Measurements from ENCODE around the gene NELFB. TPM values are rescaled to one million over a fixed set of nuclear protein-coding genes. Genes with fewer than 3 reads are reported as not detected.
A peak's percentile ranks its signal among the peaks of the same experiment; 100 is the strongest.

NELFB gene
- total and polyA plus RNA-seq, 9 of the 15 experiments (the other 6 are each of a cell fraction or from before 2014, with no cell fraction given), result 0.24 to 84.0 (median 29.7) TPM

DNA sequence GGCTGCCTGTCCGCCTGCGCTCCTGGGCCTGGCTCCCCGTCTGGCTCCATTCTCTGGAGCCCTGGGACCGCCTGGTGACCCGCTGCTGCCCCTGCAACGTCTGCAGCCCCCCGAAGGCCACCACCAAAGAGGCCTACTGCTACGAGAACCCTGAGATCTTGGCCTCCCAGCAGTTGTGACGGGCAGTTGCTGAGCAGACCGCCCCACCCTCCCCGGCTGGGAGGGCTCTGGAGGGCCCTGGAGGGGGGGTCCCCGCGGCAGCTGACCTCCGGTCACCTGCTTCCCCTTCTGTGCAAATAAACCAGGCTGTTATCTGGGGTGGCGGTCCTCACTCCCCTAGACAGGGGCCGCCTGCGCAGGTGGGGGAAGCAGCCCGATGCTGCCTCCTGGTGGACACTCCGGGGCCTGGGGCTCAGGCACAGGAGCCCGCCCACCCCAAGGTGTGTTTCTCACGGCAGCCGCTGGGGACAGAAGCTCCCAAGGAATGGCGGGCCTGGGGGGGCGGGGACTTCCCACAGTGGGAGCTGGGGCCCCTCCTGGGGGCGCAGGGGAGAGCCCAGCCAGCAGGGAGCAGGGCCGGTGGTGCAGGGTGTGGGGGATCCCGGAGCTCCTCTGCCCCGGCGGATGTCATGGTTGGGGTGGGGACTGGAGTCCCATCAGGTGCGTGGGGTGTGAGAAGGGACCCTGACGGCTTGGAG is 18.7 kb upstream of the NELFB start (continued):
- TF ChIP-seq, protein P1, sequence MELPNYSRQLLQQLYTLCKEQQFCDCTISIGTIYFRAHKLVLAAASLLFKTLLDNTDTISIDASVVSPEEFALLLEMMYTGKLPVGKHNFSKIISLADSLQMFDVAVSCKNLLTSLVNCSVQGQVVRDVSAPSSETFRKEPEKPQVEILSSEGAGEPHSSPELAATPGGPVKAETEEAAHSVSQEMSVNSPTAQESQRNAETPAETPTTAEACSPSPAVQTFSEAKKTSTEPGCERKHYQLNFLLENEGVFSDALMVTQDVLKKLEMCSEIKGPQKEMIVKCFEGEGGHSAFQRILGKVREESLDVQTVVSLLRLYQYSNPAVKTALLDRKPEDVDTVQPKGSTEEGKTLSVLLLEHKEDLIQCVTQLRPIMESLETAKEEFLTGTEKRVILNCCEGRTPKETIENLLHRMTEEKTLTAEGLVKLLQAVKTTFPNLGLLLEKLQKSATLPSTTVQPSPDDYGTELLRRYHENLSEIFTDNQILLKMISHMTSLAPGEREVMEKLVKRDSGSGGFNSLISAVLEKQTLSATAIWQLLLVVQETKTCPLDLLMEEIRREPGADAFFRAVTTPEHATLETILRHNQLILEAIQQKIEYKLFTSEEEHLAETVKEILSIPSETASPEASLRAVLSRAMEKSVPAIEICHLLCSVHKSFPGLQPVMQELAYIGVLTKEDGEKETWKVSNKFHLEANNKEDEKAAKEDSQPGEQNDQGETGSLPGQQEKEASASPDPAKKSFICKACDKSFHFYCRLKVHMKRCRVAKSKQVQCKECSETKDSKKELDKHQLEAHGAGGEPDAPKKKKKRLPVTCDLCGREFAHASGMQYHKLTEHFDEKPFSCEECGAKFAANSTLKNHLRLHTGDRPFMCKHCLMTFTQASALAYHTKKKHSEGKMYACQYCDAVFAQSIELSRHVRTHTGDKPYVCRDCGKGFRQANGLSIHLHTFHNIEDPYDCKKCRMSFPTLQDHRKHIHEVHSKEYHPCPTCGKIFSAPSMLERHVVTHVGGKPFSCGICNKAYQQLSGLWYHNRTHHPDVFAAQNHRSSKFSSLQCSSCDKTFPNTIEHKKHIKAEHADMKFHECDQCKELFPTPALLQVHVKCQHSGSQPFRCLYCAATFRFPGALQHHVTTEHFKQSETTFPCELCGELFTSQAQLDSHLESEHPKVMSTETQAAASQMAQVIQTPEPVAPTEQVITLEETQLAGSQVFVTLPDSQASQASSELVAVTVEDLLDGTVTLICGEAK (IDR thresholded peaks at IDR 0.05), result no peak
- TF ChIP-seq, protein P1 (CRISPR knock-in tag; IDR thresholded peaks at IDR 0.05), result no peak
- TF ChIP-seq ZEB2 (IDR thresholded peaks at IDR 0.05) (peak; percentile 45; the same call in 1 of the 2 replicates), ZNF584 (CRISPR knock-in tag; IDR thresholded peaks at IDR 0.05; ENCODE audit: low read depth) (no peak), ZBTB1 (CRISPR knock-in tag; IDR thresholded peaks at IDR 0.05; ENCODE audit: borderline replicate concordance, low read depth) (no peak), RCOR1 (IDR thresholded peaks at IDR 0.05; ENCODE audit: borderline replicate concordance in 1 of 2, low read depth in 2 of 2, low read length in 2 of 2) (peak in 1 of 2 experiments; percentile 79; a peak in 3 of 4 replicates), ZNF282 (CRISPR knock-in tag; IDR thresholded peaks at IDR 0.05) (no peak), EGR1 (conservative IDR thresholded peaks at IDR 0.05) (peak; percentile 82), POLR3G (IDR thresholded peaks at IDR 0.05; ENCODE audit: extremely low read depth, insufficient read length, insufficient replicate concordance) (no peak), FOXJ3 (CRISPR knock-in tag; IDR thresholded peaks at IDR 0.05) (no peak)
- TF ChIP-seq, protein P2, sequence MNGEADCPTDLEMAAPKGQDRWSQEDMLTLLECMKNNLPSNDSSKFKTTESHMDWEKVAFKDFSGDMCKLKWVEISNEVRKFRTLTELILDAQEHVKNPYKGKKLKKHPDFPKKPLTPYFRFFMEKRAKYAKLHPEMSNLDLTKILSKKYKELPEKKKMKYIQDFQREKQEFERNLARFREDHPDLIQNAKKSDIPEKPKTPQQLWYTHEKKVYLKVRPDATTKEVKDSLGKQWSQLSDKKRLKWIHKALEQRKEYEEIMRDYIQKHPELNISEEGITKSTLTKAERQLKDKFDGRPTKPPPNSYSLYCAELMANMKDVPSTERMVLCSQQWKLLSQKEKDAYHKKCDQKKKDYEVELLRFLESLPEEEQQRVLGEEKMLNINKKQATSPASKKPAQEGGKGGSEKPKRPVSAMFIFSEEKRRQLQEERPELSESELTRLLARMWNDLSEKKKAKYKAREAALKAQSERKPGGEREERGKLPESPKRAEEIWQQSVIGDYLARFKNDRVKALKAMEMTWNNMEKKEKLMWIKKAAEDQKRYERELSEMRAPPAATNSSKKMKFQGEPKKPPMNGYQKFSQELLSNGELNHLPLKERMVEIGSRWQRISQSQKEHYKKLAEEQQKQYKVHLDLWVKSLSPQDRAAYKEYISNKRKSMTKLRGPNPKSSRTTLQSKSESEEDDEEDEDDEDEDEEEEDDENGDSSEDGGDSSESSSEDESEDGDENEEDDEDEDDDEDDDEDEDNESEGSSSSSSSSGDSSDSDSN (IDR thresholded peaks at IDR 0.05; ENCODE audit: borderline replicate concordance in 1 of 2, low read depth in 2 of 2, low read length in 2 of 2), result no peak
- TF ChIP-seq, protein P3, sequence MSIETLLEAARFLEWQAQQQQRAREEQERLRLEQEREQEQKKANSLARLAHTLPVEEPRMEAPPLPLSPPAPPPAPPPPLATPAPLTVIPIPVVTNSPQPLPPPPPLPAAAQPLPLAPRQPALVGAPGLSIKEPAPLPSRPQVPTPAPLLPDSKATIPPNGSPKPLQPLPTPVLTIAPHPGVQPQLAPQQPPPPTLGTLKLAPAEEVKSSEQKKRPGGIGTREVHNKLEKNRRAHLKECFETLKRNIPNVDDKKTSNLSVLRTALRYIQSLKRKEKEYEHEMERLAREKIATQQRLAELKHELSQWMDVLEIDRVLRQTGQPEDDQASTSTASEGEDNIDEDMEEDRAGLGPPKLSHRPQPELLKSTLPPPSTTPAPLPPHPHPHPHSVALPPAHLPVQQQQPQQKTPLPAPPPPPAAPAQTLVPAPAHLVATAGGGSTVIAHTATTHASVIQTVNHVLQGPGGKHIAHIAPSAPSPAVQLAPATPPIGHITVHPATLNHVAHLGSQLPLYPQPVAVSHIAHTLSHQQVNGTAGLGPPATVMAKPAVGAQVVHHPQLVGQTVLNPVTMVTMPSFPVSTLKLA (conservative IDR thresholded peaks at IDR 0.05), result no peak
- TF ChIP-seq, protein P4, sequence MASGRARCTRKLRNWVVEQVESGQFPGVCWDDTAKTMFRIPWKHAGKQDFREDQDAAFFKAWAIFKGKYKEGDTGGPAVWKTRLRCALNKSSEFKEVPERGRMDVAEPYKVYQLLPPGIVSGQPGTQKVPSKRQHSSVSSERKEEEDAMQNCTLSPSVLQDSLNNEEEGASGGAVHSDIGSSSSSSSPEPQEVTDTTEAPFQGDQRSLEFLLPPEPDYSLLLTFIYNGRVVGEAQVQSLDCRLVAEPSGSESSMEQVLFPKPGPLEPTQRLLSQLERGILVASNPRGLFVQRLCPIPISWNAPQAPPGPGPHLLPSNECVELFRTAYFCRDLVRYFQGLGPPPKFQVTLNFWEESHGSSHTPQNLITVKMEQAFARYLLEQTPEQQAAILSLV (tag; IDR thresholded peaks at IDR 0.05), result no peak
